Measurements from ENCODE around the gene TUT4.

GRCh38 chr1:52544665-52545525 is 8.0 kb downstream of the TUT4 start:
- no peak for TF ChIP-seq CTCF (IDR thresholded peaks at IDR 0.05; ENCODE audit: poor library complexity)
- TF ChIP-seq EZH2phosphoT487 (IDR thresholded peaks at IDR 0.05; ENCODE audit: low read depth, severe bottlenecking, unreplicated experiment): no peak
